ENCODE results near the gene ADGRG3. TPM values are rescaled to one million over a fixed set of nuclear protein-coding genes. Genes with fewer than 3 reads are reported as not detected.

Gene ADGRG3
- total and polyA plus RNA-seq, 2 of the 13 experiments (the other 11 are each of a cell fraction or from before 2014, with no cell fraction given) = 2.7 to 11.8 TPM

GRCh38 chr16:57667526-57668262, 412 bp upstream of the ADGRG3 start (continued):
- TF ChIP-seq SSRP1 (CRISPR knock-in tag; IDR thresholded peaks at IDR 0.05) (no peak; the same call in none of the 2 replicates), ATRX (CRISPR knock-in tag; IDR thresholded peaks at IDR 0.05; ENCODE audit: borderline replicate concordance) (no peak), ZNF609 (CRISPR knock-in tag; IDR thresholded peaks at IDR 0.05; ENCODE audit: borderline replicate concordance) (peak; percentile 76), CTCF (CRISPR knock-in tag; IDR thresholded peaks at IDR 0.05) (peak; percentile 79), CAMTA2 (CRISPR knock-in tag; IDR thresholded peaks at IDR 0.05; ENCODE audit: borderline replicate concordance) (no peak), EZH2 (conservative IDR thresholded peaks at IDR 0.05; ENCODE audit: low read depth, low read length) (no peak), SMARCE1 (IDR thresholded peaks at IDR 0.05; ENCODE audit: borderline replicate concordance) (no peak), POLR2AphosphoS5 (IDR thresholded peaks at IDR 0.05; ENCODE audit: low read depth, low read length) (peak; percentile 51), ZNF318 (CRISPR knock-in tag; IDR thresholded peaks at IDR 0.05) (peak; percentile 86; the same call in 1 of the 2 replicates), SUZ12 (IDR thresholded peaks at IDR 0.05; ENCODE audit: low read depth, low read length) (no peak), CCAR2 (optimal IDR thresholded peaks at IDR 0.05; ENCODE audit: low read depth, low read length) (no peak), SNAPC2 (CRISPR knock-in tag; IDR thresholded peaks at IDR 0.05) (0 out of 2 replicates have a peak, but pooled peaks have one; percentile 3), IRF1 (CRISPR knock-in tag; IDR thresholded peaks at IDR 0.05; ENCODE audit: low read depth) (peak; percentile 89)

Data from HepG2 (cell line).